ENCODE data around the gene ZNF578.
"Not testable (repeated sequence)": the region's sequence is repeated elsewhere in the genome, so short reads cannot be mapped to it uniquely, and the experiment has no call there.

The ZNF578 gene

DNA sequence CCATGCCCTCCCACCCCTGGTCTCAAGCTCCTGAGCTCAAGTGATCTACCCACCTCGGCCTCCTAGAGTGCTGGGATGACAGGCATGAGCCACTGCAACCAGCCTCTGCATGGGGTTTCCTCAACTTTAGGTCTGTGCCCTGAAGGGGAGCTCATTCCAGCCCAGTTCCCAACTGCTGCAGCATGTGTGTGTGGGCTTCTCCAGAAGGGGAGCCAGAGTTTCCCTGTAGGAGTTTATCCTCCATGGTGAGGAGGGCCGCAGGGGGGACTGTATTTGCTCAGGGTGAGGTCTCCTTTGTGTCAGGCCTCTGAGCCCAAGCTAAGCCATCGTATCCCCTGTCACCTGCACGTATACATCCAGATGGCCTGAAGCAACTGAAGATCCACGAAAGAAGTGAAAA is 62.8 kb downstream of the ZNF578 start:
- DNase-seq (ENCODE audit: low spot score), result no peak

DNA sequence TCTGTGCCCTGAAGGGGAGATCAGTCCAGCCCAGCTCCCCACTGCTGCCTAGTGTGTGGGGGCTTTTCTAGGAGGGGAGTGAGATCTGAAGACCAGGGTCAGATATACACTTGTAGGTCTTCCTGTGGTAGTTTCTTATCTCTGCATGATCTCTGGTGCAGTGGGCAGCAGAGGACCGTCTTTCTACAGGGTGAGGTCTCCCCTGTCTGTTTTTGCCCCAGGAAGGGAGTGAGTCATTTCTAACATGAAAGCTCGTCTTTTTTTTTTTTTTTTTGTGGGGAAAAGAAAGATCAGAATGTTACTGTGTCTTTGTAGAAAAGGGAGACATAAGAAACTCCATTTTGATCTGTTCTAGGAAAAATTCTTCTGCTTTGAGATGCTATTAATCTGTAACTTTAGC is 65.3 kb downstream of the ZNF578 start:
- no peak for DNase-seq (ENCODE audit: low spot score)

DNA sequence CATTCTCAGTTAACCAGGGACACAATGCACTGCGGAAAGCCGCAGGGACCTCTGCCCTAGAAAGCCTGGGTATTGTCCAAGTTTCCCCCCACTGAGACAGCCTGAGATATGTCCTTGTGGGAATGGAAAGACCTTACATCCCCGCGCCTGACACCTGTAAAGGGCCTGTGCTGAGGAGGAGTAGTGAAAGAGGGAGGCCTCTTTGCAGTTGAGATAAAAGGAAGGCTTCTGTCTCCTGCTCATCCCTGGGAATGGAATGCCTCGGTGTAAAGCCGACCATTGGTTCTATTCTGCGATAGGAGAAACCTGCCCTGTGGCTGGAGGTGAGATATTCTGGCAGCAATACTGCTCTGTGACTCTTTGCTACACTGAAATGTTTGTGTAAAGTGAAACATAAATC is 65.8 kb downstream of the ZNF578 start:
- DNase-seq (ENCODE audit: low spot score), result not testable (repeated sequence)

GRCh38 chr19:52520013-52520412 is 66.7 kb downstream of the ZNF578 start:
- DNase-seq (ENCODE audit: low spot score), result no peak

- no peak for DNase-seq (ENCODE audit: low spot score)
Observed at GRCh38 chr19:52522551-52522950, 69.2 kb downstream of the ZNF578 start.

DNA sequence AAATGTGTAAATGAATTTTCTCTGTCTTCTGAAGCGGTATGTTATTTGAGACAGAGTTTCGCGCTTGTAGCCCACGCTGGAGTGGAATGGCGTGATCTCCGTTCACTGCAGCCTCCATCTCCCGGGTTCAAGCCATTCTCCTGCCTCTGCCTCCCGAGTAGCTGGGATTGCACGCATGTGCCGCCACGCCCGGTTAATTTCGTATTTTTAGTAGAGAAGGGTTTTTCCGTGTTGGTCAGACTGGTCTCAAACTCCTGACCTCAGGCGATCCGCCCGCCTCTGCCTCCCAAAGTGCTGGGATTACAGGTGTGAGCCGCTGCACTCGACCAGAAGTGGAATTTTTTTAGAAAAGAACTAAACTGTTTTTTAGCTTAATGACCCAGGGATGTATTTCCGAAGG is 70.7 kb downstream of the ZNF578 start:
- no peak for DNase-seq (ENCODE audit: low spot score)

GRCh38 chr19:52527134-52527955 is 74.0 kb downstream of the ZNF578 start, which contains the start of gene ZNF808:
TSS of gene ZNF808 (plus strand) at chr19:52527668. CDS start at chr19:52543285, 15,617 bp downstream.
- DNase-seq (ENCODE audit: low spot score), result peak; percentile 91

GRCh38 chr19:52527956-52528351 is 74.6 kb downstream of the ZNF578 start:
- DNase-seq (ENCODE audit: low spot score), result peak; percentile 15

DNA sequence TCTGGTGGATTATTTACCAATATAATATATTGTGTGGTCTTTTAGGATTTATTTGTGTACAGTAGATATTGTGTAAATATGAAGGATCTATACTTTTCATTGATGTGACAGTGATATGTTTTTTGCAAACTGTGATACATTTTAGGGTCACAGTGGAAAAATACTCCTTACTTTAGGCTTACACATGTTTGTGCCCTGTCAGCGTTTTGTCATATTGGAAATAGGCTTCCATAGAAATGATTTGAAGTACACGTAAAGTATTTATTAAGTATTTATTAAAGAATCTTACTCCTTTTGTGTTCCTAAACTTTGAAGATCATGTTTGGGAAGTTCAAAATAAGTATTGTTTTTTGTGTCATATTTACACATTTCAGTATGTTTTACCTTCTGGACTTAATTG is 79.1 kb downstream of the ZNF578 start:
- DNase-seq (ENCODE audit: low spot score), result no peak

DNA sequence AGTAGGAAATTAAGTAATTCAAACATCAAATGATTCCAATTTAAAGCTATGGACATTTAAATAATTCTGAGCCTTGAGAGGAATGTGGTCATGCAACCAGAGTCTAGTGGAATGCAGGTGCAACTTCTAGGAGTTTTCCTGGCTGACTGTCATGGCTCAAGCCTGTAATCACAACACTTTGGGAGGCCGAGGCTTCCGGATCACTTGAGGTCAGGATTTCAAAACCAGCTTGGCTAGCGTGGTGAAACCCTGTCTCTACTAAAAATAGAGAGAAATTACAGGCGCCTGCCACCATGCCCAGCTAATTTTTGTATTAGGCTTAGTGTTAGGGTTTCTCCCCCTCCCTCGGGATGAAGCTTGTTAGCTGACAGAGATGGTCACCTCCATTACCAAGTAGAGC is 80.5 kb downstream of the ZNF578 start:
- DNase-seq (ENCODE audit: low spot score), result no peak

- DNase-seq (ENCODE audit: low spot score), result not testable (repeated sequence)
Observed at GRCh38 chr19:52535385-52535770, 82.0 kb downstream of the ZNF578 start.

DNA sequence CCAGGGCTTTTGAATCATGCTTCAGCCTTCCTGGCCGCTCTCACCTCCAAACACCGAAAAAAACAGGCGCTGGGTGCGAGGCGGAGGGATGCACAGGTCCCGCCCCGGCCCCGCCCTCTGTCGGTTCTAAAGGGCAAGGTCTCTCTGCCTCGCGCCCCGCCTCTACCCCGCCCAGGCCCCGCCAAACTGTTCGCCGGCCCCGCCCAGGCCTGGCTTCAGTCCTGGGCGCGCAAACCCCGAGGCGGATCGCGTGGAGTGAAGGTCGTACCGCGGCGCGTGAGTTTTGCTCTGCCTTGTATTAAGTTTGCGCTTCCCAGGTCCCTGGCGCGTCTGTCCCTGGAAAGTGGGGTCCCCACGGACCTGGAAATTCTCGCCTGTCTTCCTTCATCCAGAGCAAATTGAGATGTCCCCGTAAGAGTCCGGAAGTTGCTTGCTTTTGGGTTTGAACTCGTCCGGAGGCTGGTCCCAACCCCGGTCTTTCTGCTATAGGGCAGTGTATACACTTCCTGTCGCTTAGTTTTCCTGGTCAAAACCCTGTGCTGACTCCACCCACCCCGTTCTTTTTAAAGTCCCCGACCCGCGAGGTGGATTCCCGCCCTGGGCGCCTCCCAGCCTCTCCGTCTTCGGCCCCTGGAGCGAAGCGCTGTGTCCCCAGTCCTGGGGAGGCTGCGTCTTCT is 82.6 kb downstream of the ZNF578 start:
- peak; percentile 77 for DNase-seq (ENCODE audit: low spot score)

DNA sequence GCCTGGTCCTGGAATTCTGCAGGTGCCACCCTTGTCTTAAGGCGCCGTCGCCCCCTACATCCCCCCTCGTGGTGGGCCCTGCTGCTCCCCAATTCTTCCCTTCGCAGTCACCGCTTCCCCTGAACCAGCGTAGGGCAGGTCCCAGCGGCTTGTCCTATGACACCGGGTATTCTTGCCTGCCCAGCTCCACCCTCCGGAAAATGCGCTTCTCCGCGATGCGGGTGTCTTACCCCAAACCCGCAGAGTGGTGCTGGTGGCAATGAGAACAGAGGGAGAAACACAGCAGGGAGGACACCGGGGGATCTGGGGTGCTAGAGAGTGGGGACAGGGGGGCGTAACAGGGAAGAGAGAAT is 83.1 kb downstream of the ZNF578 start:
- DNase-seq (ENCODE audit: low spot score), result no peak

DNA sequence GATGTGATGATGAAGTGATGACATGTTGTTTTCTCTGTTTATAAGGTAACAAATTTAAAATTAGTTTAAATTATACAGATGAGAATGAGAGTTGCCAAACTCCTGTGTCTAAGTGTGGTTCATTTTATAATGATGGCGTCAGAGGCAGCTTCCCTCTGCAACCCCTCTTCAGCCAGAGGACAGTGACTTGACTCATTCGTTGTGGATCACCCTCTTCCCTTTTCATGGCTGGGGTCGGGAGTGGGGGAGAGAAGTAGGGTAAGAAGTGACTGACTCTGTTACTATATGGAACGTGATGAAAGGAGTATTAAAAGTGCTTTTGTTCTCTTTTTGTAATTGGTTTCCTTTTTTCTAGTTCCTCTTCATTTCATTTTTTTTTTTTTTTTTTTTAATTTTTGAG is 85.5 kb downstream of the ZNF578 start:
- not testable (repeated sequence) for DNase-seq (ENCODE audit: low spot score)

DNA sequence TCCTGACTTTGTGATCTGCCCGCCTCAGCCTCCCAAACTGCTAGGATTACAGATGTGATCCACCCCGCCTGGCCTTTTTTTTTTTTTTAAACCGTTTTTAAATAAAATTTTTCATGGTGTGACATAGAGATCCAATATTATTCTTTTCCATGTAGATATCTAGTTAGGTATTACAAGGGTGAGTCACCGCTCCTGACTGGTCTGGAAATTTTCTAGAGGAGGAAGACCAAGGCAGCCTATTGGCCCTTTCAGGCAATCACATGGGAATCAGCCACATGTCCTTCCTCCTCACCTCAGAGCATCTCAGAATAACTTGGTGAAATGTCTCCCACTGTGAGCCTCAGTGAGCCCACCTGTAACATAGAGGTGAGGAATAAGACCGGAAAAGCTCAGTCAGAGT is 87.8 kb downstream of the ZNF578 start:
- DNase-seq (ENCODE audit: low spot score), result not testable (repeated sequence)

GRCh38 chr19:52541608-52542007 is 88.3 kb downstream of the ZNF578 start:
- DNase-seq (ENCODE audit: low spot score), result no peak

- not testable (repeated sequence) for DNase-seq (ENCODE audit: low spot score)
Observed at GRCh38 chr19:52542541-52542940, 89.2 kb downstream of the ZNF578 start.

DNA sequence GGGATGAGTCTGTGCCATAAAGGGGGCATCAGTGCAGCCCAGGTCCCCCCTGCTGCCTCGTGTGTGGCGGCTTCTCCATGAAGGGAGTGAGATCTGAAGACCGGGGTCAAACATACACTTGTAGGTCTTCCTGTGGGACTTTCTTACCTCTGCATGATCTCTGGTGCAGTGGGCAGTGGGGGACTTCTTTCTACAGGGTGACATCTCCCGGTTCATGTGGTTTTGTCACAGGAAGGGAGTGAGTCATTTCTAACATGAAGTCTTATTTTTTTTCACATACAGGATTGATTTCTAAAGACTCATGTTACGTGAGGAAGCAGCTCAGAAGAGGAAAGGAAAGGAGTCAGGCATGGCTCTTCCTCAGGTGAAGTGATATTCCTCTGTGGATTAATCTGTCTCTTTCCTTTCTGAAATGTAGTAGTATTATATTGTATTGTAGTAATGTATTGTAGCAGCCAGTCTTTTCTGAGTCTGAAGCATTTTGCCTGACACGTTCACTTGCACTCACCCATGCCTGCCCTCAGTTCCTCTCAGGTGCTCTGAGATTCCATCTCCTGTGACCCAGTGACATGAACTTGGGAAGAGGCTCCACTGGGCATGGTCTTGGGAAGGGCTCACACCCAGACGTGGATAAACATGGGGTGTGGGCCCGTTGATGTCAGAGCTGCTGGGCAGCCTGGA is 89.8 kb downstream of the ZNF578 start:
- no peak for DNase-seq (ENCODE audit: low spot score)

GRCh38 chr19:52554216-52554971 is 101.0 kb downstream of the ZNF578 start:
- no peak for DNase-seq (ENCODE audit: low spot score)

GRCh38 chr19:52557231-52557995 is 104.1 kb downstream of the ZNF578 start:
- no peak for DNase-seq (ENCODE audit: low spot score)

- not testable (repeated sequence) for DNase-seq (ENCODE audit: low spot score)
Observed at GRCh38 chr19:52558732-52559445, 105.5 kb downstream of the ZNF578 start.
